CD4-positive, alpha-beta T cell treated with Interleukin-12 subunit alpha and Interleukin-12 subunit beta, for 1 hour (primary cell): Measurements from ENCODE around the gene AMN1.
"Not testable (repeated sequence)": the region's sequence is repeated elsewhere in the genome, so short reads cannot be mapped to it uniquely, and the experiment has no call there.

Source experiments
- DNase-seq: peaks from one replicate; pipeline ENCODE4 v3.0.0-alpha.2; 2020

The AMN1 gene

GRCh38 chr12:31669582-31669981 is 59.2 kb downstream of the AMN1 start:
- not testable (repeated sequence) for DNase-seq

- no peak for DNase-seq
These were observed 59.8 kb downstream of the AMN1 start for GRCh38 chr12:31669020-31669419.

GRCh38 chr12:31664038-31664437 is 64.8 kb downstream of the AMN1 start:
- no peak for DNase-seq

- no peak for DNase-seq
These were observed 65.2 kb downstream of the AMN1 start for GRCh38 chr12:31663576-31663975.

GRCh38 chr12:31662176-31662849 is 66.5 kb downstream of the AMN1 start:
- DNase-seq = no peak

- peak; percentile 95 for DNase-seq
These were observed 69.5 kb downstream of the AMN1 start, which contains the start of gene ETFBKMT for GRCh38 chr12:31659087-31659942. ETFBKMT (plus strand) TSS chr12:31659688; CDS start chr12:31661954, 2,266 bp downstream.

- no peak for DNase-seq
These were observed 70.2 kb downstream of the AMN1 start for GRCh38 chr12:31658471-31659086.

GRCh38 chr12:31655792-31656191 is 73.0 kb downstream of the AMN1 start:
- no peak for DNase-seq

- DNase-seq = no peak
These were observed 73.6 kb downstream of the AMN1 start for GRCh38 chr12:31655208-31655607.

GRCh38 chr12:31651893-31652521 is 76.8 kb downstream of the AMN1 start:
- DNase-seq = no peak

GRCh38 chr12:31650918-31651317 is 77.9 kb downstream of the AMN1 start:
- DNase-seq = no peak

GRCh38 chr12:31647086-31647491 is 81.7 kb downstream of the AMN1 start:
- no peak for DNase-seq

- DNase-seq = no peak
These were observed 82.9 kb downstream of the AMN1 start for GRCh38 chr12:31645924-31646323.

- DNase-seq = no peak
These were observed 84.3 kb downstream of the AMN1 start for GRCh38 chr12:31644536-31644935.

- DNase-seq = no peak
These were observed 87.2 kb downstream of the AMN1 start for GRCh38 chr12:31641509-31642090.

GRCh38 chr12:31634620-31635019 is 94.2 kb downstream of the AMN1 start:
- no peak for DNase-seq

- no peak for DNase-seq
These were observed 95.4 kb downstream of the AMN1 start for GRCh38 chr12:31633464-31633863.

- DNase-seq = no peak
These were observed 97.0 kb downstream of the AMN1 start for GRCh38 chr12:31631809-31632208.

GRCh38 chr12:31631023-31631724 is 97.6 kb downstream of the AMN1 start:
- no peak for DNase-seq

- no peak for DNase-seq
These were observed 98.8 kb downstream of the AMN1 start for GRCh38 chr12:31629756-31630732.
